Sigmoid colon (tissue), 4 donors: ENCODE measurements around the gene ABCB10.

Experiments used
- EP300 ChIP-seq, 4 donors: sonication (generic); formaldehyde crosslinking; IDR thresholded peaks; one replicate each; pipeline ENCODE4 v1.6.1; 2017; ENCODE audit warnings: antibody characterized with exemption in 4 of 4
- POLR2A ChIP-seq, 2 donors: fragments of 450-650 bp; IDR thresholded peaks; one replicate each; pipeline ENCODE4 v1.6.1; 2016; ENCODE audit warnings: antibody characterized with exemption in 2 of 2, mild to moderate bottlenecking in 2 of 2, moderate library complexity in 2 of 2

- TF ChIP-seq POLR2A (IDR thresholded peaks at IDR 0.05) (no peak), EP300 (IDR thresholded peaks at IDR 0.05) (no peak)
Measured at GRCh38 chr1:229554886-229555621, 3.5 kb downstream of the ABCB10 start.
